HG03442 (cell line): ENCODE data around the gene TBC1D22A.

Source experiments
- ATAC-seq: cut with Tn5 transposase; IDR thresholded peaks from one replicate; pipeline ENCODE4 v1.9.1; 2021; ENCODE audit warnings: mild to moderate bottlenecking, moderate library complexity; ENCODE audit not compliant: unreplicated experiment

Gene TBC1D22A

GRCh38 chr22:47086596-47087248, 324.3 kb downstream of the TBC1D22A start:
- no peak for ATAC-seq

GRCh38 chr22:47088480-47089158, 326.2 kb downstream of the TBC1D22A start:
- ATAC-seq = no peak

GRCh38 chr22:47089374-47089773, 326.9 kb downstream of the TBC1D22A start:
- ATAC-seq = no peak

GRCh38 chr22:47089796-47090460, 327.5 kb downstream of the TBC1D22A start:
- ATAC-seq = no peak

GRCh38 chr22:47090591-47091245, 328.3 kb downstream of the TBC1D22A start:
- ATAC-seq = no peak

GRCh38 chr22:47091246-47091651, 328.8 kb downstream of the TBC1D22A start:
- ATAC-seq = no peak

- ATAC-seq = no peak
Measured at GRCh38 chr22:47091921-47092700, 329.7 kb downstream of the TBC1D22A start.

GRCh38 chr22:47092896-47093311, 330.5 kb downstream of the TBC1D22A start:
- no peak for ATAC-seq

- ATAC-seq = no peak
Measured at GRCh38 chr22:47093720-47094119, 331.3 kb downstream of the TBC1D22A start.

- no peak for ATAC-seq
Measured at GRCh38 chr22:47094861-47095330, 332.4 kb downstream of the TBC1D22A start.

- no peak for ATAC-seq
Measured at GRCh38 chr22:47095395-47096122, 333.1 kb downstream of the TBC1D22A start.

GRCh38 chr22:47098121-47098520, 335.7 kb downstream of the TBC1D22A start:
- no peak for ATAC-seq

GRCh38 chr22:47098554-47098953, 336.1 kb downstream of the TBC1D22A start:
- no peak for ATAC-seq

- ATAC-seq = no peak
Measured at GRCh38 chr22:47100019-47100418, 337.6 kb downstream of the TBC1D22A start.

GRCh38 chr22:47100646-47101200, 338.3 kb downstream of the TBC1D22A start:
- ATAC-seq = no peak

- ATAC-seq = no peak
Measured at GRCh38 chr22:47101321-47101885, 339.0 kb downstream of the TBC1D22A start.

- no peak for ATAC-seq
Measured at GRCh38 chr22:47102081-47102480, 339.6 kb downstream of the TBC1D22A start.

GRCh38 chr22:47102648-47103047, 340.2 kb downstream of the TBC1D22A start:
- no peak for ATAC-seq

GRCh38 chr22:47105085-47105484, 342.6 kb downstream of the TBC1D22A start:
- ATAC-seq = no peak
